GDM1 (cell line): Measurements from ENCODE around the gene BAIAP2.

Source experiments
- DNase-seq: peaks from one replicate; lab custom pipeline; 2025; lab: John Stamatoyannopoulos, UW

Gene BAIAP2

GRCh38 chr17:81086789-81087551, 52.0 kb downstream of the BAIAP2 start:
- no peak for DNase-seq

- no peak for DNase-seq
Observed at GRCh38 chr17:81090361-81091136, 55.6 kb downstream of the BAIAP2 start.

GRCh38 chr17:81091154-81091553, 56.2 kb downstream of the BAIAP2 start:
- no peak for DNase-seq

GRCh38 chr17:81091774-81092517, 57.0 kb downstream of the BAIAP2 start:
- no peak for DNase-seq

- no peak for DNase-seq
Observed at GRCh38 chr17:81092518-81093095, 57.7 kb downstream of the BAIAP2 start.

GRCh38 chr17:81093619-81094508, 58.9 kb downstream of the BAIAP2 start:
- no peak for DNase-seq

GRCh38 chr17:81094509-81095382, 59.8 kb downstream of the BAIAP2 start:
- no peak for DNase-seq

GRCh38 chr17:81095383-81095762, 60.4 kb downstream of the BAIAP2 start:
- DNase-seq = no peak

GRCh38 chr17:81096741-81097133, 61.8 kb downstream of the BAIAP2 start:
- no peak for DNase-seq

GRCh38 chr17:81097134-81097942, 62.4 kb downstream of the BAIAP2 start:
- DNase-seq = no peak

- DNase-seq = no peak
Observed at GRCh38 chr17:81097943-81098308, 63.0 kb downstream of the BAIAP2 start.

GRCh38 chr17:81099888-81100287, 64.9 kb downstream of the BAIAP2 start:
- DNase-seq = no peak

- DNase-seq = no peak
Observed at GRCh38 chr17:81100668-81101067, 65.7 kb downstream of the BAIAP2 start.

- DNase-seq = peak; percentile 65
Observed at GRCh38 chr17:81101614-81102306, 66.8 kb downstream of the BAIAP2 start.

GRCh38 chr17:81102352-81102751, 67.4 kb downstream of the BAIAP2 start:
- no peak for DNase-seq

- no peak for DNase-seq
Observed at GRCh38 chr17:81102869-81103268, 67.9 kb downstream of the BAIAP2 start.

- no peak for DNase-seq
Observed at GRCh38 chr17:81103379-81103778, 68.4 kb downstream of the BAIAP2 start.

GRCh38 chr17:81106716-81107115, 71.8 kb downstream of the BAIAP2 start:
- no peak for DNase-seq

GRCh38 chr17:81108220-81108619, 73.3 kb downstream of the BAIAP2 start:
- no peak for DNase-seq
